ENCODE measurements around the gene RPL23. TPM values are rescaled to one million over a fixed set of nuclear protein-coding genes. Genes with fewer than 3 reads are reported as not detected.
A peak's percentile ranks its signal among the peaks of the same experiment; 100 is the strongest.

The RPL23 gene
- total RNA-seq, 2 donors from 2014 or later, result 1,006 to 2,029 TPM

DNA sequence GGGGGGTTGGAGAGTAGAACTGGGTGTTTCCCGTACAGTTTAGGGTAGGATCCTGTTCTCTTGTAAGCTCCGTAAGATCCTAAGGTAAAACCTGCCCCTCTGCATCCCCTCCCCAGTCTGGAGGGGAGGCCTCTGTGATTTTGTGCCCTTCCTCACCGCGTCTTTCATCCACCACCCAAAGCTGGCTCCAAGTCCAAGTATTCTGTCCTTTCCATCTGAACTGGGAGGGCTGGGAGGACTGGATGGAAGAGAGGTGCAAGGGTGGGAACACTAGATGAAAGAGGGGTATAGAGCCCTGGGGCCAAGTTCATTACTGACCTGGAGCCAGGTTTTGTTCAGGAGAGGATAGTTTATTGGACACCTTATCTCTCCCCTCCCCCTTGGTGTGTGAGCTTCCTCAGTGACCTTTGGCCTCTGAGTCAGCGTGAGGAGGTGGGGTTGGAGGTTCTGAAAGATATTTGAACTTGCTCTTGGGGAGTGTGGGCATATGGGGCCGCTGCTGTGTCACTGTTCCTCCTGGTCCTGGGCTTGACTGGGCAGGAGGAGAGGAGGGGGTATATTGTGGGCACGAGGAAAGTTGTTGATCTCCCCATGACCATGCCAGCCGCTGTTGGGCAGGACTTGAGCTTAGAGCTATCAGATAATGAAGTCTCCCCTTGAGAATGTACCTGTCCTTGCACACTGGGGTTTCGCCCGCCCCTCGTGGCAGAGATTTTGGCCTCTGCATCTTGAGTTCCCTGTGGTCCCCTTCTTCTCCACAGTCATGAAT, 17.9 kb upstream of the RPL23 start:
- intact Hi-C loops (cut with DNase I), result loop anchor here (5.0 kb wide), 3 partner anchors 56 to 111 kb away; partner anchors contain the start of genes FBXO47 and LASP1NB
- peaks cover 15% of the 10 kb centered on the region for H3K4me1 ChIP-seq (replicated peaks)
- DNase-seq (ENCODE audit: low spot score), result peak; percentile 21

DNA sequence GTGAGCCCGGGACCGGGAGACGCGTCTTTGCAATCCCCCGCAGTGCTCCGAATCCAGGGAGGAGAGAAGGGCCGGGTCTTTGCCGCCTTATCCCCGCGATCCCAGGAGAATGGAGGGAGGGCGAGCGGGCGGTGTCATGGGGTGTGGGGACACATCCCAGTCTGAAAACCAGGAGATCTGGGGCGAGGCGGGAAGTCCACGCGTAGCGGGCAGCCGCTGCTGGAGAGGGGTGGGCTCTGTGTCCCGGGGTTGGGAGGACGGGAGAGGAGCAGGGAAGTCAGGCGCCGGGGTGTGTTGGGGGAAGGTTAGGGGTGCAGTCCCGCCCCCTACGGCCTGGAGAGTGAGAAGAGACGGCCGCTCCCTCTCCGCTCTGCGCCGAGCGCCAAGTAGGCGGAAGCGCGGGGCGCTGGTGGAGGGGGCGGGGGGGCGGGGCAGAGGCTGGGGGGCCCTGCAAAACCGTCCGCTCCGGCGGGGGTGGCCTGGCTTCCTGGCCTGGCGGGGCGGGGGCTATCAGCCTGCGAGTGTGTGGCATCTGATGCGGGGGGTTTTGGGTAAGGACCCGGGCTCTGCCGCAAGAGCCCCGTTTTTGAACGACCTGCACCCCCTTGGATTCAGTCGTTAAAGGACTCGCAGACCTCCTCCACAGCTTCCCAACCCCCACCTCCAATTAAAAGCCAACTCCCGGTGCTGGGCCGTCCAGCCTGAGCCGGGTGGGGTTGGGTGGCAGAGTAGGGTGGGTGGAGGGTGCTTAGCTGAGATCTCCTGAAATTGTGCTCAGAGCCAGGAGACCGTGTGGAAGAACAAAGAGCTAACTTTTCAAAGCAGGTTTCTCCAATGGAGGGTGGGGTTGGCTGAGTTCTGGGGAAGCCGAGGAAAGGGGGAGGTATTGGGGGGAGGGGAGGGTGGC, 17.0 kb upstream of the RPL23 start:
- H3K9me3 ChIP-seq, result no peaks in the 10 kb centered on the region
- WGBS, result under 1% methylated on average over 47 of the region's 56 CpGs
- DNase-seq (ENCODE audit: low spot score), result peak; percentile 69
- peak overlapping the region; percentile 97 for H3K27ac ChIP-seq
- TF ChIP-seq, protein P1, sequence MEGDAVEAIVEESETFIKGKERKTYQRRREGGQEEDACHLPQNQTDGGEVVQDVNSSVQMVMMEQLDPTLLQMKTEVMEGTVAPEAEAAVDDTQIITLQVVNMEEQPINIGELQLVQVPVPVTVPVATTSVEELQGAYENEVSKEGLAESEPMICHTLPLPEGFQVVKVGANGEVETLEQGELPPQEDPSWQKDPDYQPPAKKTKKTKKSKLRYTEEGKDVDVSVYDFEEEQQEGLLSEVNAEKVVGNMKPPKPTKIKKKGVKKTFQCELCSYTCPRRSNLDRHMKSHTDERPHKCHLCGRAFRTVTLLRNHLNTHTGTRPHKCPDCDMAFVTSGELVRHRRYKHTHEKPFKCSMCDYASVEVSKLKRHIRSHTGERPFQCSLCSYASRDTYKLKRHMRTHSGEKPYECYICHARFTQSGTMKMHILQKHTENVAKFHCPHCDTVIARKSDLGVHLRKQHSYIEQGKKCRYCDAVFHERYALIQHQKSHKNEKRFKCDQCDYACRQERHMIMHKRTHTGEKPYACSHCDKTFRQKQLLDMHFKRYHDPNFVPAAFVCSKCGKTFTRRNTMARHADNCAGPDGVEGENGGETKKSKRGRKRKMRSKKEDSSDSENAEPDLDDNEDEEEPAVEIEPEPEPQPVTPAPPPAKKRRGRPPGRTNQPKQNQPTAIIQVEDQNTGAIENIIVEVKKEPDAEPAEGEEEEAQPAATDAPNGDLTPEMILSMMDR (IDR thresholded peaks at IDR 0.05), result no peak
- TF ChIP-seq POLR2AphosphoS5 (IDR thresholded peaks at IDR 0.05), result peak; percentile 6
- TF ChIP-seq POLR2A (IDR thresholded peaks at IDR 0.05), result peak; percentile 45
- no peaks in the 10 kb centered on the region for H3K27me3 ChIP-seq (replicated peaks; ENCODE audit: insufficient read depth)
- H3K36me3 ChIP-seq, result no peaks in the 10 kb centered on the region
- peak overlapping the region; percentile 84 to 93 for H3K4me3 ChIP-seq
- H3K4me1 ChIP-seq (replicated peaks), result peaks cover 15% of the 10 kb centered on the region
- intact Hi-C loops (cut with DNase I), result loop anchor here (5.0 kb wide), 3 partner anchors 57 to 112 kb away; partner anchors contain the start of genes FBXO47 and LASP1NB

More for the DNA sequence above, 17.9 kb upstream of the RPL23 start:
- Histone ChIP-seq H3K27ac (peak overlapping the region; percentile 97), H3K27me3 (replicated peaks; ENCODE audit: insufficient read depth) (no peaks in the 10 kb centered on the region), H3K9me3 (no peaks in the 10 kb centered on the region), H3K4me3 (peak overlapping the region; percentile 84 to 93), H3K36me3 (no peaks in the 10 kb centered on the region)
- TF ChIP-seq, protein P1 (IDR thresholded peaks at IDR 0.05), result no peak
- TF ChIP-seq POLR2A (IDR thresholded peaks at IDR 0.05), result peak; percentile 40
- WGBS, result 20% methylated on average over 11 of the region's 11 CpGs

DNA sequence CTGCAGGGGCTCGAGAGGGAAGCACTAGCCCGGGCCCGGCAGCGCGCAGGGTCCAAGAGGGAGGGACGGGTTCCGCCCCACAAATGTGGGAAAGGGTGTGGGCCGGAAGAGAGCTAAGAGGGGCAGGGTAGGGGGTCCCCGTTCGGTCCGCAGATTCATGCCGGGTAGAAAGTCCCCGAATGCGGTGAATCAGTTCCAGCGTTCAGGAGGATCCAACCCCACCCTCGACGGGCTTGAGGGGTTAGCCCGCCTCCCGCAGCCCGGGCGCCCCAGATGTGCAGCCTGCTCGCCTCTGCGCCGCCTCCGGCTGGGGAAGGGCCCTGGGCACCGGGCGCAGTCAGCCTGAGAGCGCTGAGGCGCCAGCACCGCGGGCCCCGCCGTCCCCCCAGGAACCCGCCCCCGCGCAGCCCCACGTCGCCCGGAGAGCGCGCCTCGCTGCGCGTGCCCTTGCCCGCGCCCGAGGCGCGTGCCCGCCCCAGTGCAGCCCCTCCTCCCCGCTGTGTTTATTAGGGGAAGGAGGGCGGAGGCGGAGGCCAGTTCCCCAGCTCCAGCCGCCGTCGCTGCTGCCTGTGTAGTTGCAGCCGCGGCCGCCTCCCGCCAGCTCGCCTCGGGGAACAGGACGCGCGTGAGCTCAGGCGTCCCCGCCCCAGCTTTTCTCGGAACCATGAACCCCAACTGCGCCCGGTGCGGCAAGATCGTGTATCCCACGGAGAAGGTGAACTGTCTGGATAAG, 16.2 kb upstream of the RPL23 start, which contains the start of gene LASP1:
LASP1 (plus strand) TSS at position 533 of the 733 bp plus-strand sequence; CDS start at position 665, 132 bp downstream.
- Histone ChIP-seq H3K27me3 (replicated peaks; ENCODE audit: insufficient read depth) (no peaks in the 10 kb centered on the region), H3K27ac (peak within 1 kb of the TSS; percentile 97), H3K36me3 (no peaks in the 10 kb centered on the region), H3K4me1 (replicated peaks) (peaks cover 15% of the 10 kb centered on the region), H3K4me3 (peak within 1 kb of the TSS; percentile 84 to 93), H3K9me3 (no peaks in the 10 kb centered on the region)
- intact Hi-C loops (cut with DNase I), result loop anchor here (5.0 kb wide), 4 partner anchors 58 to 283 kb away; partner anchors contain the start of genes FBXO47, LASP1NB and PLXDC1
- TF ChIP-seq POLR2AphosphoS5 (IDR thresholded peaks at IDR 0.05) (peak; percentile 87), POLR2A (IDR thresholded peaks at IDR 0.05) (peak; percentile 96)
- TF ChIP-seq, protein P1 (IDR thresholded peaks at IDR 0.05), result peak in 1 of 4 experiments; percentile 12
- WGBS, result under 1% methylated on average over 67 of the region's 73 CpGs
- peak; percentile 89 for DNase-seq (ENCODE audit: low spot score)

DNA sequence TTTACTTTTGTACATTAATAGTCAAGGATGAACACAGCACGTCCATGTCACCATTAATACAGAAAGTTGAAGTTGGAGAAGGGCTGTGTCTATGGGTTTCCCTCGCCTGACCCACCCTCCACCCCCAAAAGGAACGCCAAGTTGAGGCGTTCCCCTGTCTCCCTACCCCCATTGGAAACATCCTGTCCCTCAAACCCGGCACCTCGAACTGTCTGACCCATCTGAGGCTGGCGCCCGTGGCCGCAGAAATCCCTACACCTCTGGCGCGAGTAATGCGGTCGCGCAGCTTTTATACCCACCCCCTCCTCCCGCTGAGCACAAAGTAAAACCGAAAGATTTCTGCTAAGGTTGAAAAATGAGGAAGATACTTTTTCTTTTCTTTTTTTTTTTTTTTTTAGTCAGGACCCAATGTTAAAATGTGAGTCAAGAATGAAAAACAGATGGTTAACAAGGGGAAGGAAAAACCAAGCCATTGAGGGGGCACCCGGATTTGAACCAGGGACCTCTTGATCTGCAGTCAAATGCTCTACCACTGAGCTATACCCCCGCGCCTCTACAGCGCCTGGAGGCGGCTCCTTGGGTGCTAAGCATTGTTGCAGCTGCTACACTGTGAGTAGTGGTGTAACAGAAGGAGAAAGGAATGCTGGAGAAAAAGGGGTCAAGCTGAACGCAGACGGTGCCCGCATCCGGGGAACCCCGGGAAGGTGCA, 15.4 kb upstream of the RPL23 start:
- WGBS, result under 1% methylated on average over 26 of the region's 26 CpGs
- TF ChIP-seq POLR2A (IDR thresholded peaks at IDR 0.05) (no peak), POLR2AphosphoS5 (IDR thresholded peaks at IDR 0.05) (peak; percentile 80)
- TF ChIP-seq, protein P1 (IDR thresholded peaks at IDR 0.05), result no peak
- H3K27me3 ChIP-seq (replicated peaks; ENCODE audit: insufficient read depth), result no peaks in the 10 kb centered on the region
- DNase-seq (ENCODE audit: low spot score), result peak; percentile 85
- H3K4me3 ChIP-seq, result peak overlapping the region; percentile 84 to 93
- peaks cover 15% of the 10 kb centered on the region for H3K4me1 ChIP-seq (replicated peaks)
- no peaks in the 10 kb centered on the region for H3K36me3 ChIP-seq
- no peaks in the 10 kb centered on the region for H3K9me3 ChIP-seq
- intact Hi-C loops (cut with DNase I), result loop anchor here (5.0 kb wide), 1 partner anchor 283 kb away; the partner anchor contains the start of gene PLXDC1
- H3K27ac ChIP-seq, result peak overlapping the region; percentile 97
